Superior temporal gyrus (tissue), 1 donor: ENCODE measurements around the gene SPATA2.
"Not testable (repeated sequence)": the region's sequence is repeated elsewhere in the genome, so short reads cannot be mapped to it uniquely, and the experiment has no call there.

ENCODE experiments used
- DNase-seq: peaks from one replicate; pipeline ENCODE4 v3.0.0-alpha.2; 2016; ENCODE audit errors: extremely low spot score

SPATA2 gene

GRCh38 chr20:49885558-49886332 lies 29.6 kb downstream of the SPATA2 start:
- no peak for DNase-seq

- no peak for DNase-seq
These were observed 32.0 kb downstream of the SPATA2 start for GRCh38 chr20:49883246-49883802.

DNA sequence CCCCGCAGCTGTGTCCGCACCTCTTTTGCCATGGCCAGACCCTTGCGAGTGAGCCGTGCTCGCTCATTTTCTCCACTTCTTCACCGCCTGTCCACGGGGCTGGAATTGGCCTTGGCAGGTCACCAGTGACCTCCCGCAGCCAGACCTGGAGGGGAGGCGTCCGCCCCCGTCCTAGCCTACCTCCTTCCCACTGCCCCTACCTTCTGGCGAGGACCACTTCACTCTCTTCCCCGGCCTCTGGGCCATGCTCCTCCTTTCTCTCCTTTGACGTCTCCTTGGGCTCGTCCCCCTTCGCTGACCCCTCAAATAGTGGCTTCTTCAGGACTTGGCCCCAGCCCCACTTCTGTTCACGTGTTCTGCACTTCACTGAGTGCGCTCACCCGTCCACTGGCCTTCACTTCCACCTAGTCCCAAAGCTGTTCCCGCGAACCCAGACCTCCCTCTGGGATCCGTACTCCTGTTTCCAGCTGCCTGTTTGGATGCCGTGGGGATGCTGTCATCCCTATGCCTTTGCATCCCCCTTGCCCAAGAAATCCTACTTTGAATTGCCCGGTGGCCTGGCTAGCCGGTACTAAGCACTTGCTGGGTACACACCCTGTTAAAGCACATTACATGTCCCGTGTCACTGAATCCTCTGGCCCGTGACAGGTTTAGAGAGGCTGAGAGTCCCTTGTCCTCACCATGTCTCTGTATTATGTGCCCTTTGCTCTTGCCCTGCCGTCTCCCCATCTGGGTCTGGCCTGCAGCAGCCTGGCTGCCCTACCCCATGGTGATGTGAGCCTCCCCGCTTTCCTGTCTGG lies 33.0 kb downstream of the SPATA2 start:
- DNase-seq = no peak

DNA sequence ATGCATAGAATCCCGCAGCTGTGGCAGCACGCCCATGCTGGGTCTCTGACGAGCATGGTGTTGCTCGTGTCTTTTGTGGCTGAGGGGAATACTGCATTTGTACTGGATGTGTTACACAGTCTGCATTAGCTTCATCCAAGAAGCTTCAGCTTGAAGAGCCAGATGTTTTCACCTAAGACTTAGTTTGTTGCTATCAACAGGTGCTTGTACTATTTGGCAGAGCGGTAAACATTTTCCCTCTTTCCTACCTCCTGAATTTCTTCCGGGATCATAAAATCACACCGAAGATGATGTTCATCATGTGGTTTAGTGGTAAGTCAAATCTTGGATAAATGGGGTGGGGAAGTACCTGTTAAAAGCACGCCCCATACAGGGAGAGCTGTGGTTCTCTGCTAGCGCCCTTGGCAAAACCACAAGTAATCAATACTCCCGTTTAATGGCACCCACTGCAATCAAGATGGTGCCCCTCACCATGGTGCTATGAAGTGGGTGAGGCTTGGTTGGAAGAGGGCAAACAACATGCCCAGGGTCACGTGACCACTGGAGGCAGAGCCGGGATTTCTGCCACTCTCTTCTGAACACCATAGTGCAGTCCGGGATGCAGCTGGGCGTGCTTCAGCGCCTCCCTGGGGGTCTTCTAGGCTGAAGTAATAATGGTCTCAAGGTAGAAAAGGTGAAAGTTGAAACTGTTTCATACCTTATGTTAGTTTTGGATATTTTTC lies 34.4 kb downstream of the SPATA2 start:
- DNase-seq = no peak

DNA sequence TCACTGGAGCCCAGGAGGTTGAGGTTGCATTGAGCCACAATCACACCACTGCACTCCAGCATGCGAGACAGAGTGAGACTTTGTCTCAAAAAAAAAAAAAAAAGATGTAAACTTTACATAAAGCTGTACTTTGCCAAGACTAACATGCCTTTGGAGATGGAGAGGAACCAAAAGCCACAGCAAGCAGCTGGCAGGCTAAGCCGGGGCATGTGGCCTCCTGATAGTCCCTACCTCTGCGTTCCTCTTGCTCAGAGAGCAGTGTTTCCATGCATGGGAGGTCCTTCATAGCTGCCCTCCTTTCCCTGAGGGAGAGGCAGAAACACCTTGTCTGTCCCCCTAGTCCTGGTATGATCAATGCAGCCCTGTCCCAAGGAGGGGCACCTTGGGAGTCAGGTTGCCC lies 35.2 kb downstream of the SPATA2 start:
- DNase-seq = no peak

GRCh38 chr20:49878977-49879376 lies 36.4 kb downstream of the SPATA2 start:
- no peak for DNase-seq

DNA sequence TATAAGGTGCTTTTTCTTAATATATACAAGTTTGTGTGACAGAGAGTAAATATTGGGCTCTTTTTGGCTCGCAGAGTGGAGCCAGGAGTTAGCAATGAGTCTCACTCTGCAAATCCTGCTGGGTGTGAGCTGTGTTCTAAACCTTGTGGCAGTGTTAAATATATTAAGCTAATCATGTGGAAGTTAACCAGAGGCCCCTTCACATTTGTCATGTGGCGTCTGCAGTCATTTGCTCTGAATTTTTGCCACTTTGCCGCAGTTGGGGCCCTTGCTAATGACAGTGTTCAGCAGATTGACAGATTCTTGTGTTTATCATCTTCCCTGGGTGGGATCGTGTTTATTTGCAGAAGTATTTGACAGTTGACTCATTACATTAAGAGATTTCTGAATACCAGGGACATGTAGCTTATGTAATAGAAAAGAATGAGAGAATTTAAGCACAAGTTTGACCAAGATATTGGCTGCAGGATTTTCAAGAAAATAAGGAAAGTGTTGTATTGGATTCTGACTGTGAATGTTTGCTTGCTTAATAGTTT lies 37.9 kb downstream of the SPATA2 start:
- DNase-seq = no peak

DNA sequence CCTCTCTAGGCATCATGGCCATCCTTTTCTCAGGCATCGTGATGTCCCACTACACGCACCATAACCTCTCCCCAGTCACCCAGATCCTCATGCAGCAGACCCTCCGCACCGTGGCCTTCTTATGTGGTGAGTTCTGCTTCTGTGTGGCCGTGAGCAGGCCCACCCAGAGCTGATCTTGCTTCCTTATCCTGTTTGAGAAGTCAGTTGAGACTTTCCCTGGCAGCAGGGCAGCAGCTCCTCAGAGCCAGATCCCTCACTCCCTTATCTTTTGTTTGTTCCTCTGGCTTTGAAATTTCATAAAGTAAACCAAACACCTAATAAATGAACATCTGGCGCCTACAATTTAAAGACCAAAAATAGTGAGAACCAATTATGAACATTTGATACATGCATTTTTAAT lies 40.6 kb downstream of the SPATA2 start:
- no peak for DNase-seq

- DNase-seq = no peak
These were observed 43.3 kb downstream of the SPATA2 start for GRCh38 chr20:49872056-49872455.

DNA sequence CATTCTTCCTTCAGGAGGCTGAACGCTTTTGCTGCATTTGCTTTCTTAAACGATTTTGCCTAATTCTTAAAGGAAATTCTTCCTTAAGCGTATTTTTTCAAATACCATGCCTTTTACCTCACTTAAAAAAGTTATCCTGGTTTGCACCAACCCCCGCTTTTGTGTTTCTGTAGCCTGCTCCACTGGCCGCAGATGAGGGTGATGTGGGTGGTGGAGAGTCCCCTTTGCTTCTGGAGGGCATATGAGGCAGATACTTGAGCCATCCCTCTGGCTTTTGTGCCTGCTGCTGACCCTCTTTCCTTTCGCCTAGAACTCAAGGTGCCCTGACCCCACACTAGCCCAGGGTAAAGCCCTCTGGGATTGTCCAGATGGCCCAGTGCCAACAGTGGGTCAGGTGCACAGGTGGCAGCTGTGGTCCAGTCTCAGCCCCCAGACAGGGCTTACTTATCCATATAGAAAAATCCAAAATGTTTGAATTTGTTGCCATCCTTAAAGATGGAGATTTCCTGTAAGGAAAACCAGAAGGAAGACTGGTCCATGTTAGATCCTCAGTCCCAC lies 43.9 kb downstream of the SPATA2 start:
- DNase-seq = no peak

DNA sequence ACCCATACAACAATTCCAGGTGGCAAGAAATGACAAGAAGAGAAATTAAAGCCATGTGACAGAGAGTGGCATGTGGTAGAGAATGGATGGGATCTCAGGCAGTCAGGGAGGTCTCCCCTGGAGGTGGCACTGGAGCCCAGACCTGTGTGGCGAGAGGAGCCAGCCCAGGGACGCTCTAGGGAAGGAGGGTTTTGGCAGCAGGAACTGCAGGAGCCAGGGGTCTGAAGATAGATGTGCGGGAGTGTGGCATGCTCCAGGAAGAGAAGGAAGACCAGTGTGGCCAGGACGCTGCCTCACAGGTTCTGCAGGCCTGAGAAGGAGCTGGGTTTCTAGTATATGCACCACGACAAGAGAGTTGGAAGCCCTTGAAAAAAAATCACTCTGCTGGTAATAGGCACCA lies 45.1 kb downstream of the SPATA2 start:
- DNase-seq = no peak

GRCh38 chr20:49868964-49869363 lies 46.4 kb downstream of the SPATA2 start:
- no peak for DNase-seq

DNA sequence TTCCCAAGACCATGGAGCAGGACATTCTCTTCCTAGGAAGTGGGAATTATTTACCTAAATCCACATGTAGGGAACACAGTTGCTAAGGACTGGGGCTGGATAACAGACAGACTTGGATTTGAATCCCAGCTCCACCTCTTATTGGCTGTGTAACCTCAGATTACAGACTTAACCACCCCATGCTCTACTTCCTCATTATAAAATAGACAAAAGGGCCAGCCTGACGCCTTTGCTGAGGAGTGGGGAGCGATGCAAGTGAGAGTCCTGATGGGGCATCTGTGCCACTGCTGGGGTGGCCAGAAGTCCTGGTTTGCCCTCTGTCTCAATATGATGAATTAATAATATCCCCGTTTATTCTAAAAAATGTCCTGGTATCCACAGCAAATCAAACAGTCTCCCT lies 46.8 kb downstream of the SPATA2 start:
- DNase-seq = no peak

- peak; percentile 15 for DNase-seq
These were observed 47.7 kb downstream of the SPATA2 start for GRCh38 chr20:49867453-49868215.

GRCh38 chr20:49866051-49866450 lies 49.3 kb downstream of the SPATA2 start:
- DNase-seq = no peak

- DNase-seq = no peak
These were observed 49.8 kb downstream of the SPATA2 start for GRCh38 chr20:49865559-49865958.

DNA sequence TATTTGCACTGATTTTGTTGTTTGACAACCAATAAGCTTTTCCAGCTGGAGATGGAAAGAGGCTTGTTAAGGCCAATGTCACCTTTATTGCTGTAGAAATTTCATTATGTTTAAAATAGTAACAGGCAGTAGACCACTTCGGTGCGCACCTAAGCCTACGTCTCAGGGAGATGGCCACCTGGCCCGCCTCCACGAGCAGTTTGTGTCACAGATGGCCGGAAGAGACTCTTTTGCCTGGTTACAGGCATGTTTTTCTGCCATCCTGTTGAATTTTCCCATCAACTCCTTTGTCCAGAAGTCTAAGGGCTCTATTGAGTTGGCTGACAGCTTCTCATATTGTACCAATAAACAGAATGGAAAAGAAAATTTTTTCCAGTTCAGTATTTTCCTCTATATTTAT lies 51.7 kb downstream of the SPATA2 start:
- no peak for DNase-seq

- DNase-seq = no peak
These were observed 52.6 kb downstream of the SPATA2 start for GRCh38 chr20:49862607-49863200.

DNA sequence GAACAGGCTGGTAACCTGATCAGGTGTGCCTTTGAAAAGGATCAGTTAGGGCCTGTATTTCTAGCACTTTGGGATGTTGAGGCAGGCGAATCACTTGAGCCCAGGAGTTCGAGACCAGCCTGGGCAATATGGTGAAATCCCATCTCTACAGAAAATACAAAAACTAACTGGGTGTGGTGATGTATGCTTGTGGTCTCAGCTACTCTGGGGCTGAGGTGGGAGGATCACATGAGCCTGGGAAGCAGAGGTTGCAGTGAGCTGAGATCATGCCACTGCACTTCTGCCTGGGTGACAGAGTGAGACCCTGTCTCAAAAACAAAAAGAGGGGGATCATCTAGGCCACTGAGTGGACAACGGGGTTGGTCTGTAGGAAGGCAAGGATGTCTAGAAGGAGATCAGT lies 54.1 kb downstream of the SPATA2 start:
- not testable (repeated sequence) for DNase-seq

DNA sequence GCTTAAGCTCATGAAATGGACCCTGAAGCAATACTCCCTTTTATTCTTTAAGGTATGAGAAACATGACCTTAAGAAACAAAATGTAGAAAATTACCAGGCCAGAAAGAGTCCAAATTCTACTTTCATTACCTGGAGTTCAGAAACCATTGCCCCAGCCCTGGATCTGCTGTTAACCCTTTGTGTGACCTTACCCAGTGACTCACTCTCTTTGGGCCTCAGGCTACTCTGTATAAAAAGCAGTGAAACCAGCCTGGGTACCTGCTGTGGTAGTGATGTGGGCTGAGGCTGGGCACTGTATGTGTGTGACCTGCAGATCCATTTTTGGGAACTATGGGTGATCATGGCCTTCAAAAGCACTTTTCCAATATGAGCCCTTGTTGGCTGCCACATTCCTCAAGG lies 55.5 kb downstream of the SPATA2 start:
- DNase-seq = no peak
